GM19328 (cell line): ENCODE results near the gene PTPN22.

Experiments used
- ATAC-seq: cut with Tn5 transposase; IDR thresholded peaks from one replicate; pipeline ENCODE4 v1.9.1; 2021; ENCODE audit warnings: mild to moderate bottlenecking, moderate library complexity; ENCODE audit not compliant: unreplicated experiment

Gene PTPN22

GRCh38 chr1:113765306-113766230 lies 105.9 kb downstream of the PTPN22 start:
- no peak for ATAC-seq
